Measurements from ENCODE around the gene SHOC2.

DNA sequence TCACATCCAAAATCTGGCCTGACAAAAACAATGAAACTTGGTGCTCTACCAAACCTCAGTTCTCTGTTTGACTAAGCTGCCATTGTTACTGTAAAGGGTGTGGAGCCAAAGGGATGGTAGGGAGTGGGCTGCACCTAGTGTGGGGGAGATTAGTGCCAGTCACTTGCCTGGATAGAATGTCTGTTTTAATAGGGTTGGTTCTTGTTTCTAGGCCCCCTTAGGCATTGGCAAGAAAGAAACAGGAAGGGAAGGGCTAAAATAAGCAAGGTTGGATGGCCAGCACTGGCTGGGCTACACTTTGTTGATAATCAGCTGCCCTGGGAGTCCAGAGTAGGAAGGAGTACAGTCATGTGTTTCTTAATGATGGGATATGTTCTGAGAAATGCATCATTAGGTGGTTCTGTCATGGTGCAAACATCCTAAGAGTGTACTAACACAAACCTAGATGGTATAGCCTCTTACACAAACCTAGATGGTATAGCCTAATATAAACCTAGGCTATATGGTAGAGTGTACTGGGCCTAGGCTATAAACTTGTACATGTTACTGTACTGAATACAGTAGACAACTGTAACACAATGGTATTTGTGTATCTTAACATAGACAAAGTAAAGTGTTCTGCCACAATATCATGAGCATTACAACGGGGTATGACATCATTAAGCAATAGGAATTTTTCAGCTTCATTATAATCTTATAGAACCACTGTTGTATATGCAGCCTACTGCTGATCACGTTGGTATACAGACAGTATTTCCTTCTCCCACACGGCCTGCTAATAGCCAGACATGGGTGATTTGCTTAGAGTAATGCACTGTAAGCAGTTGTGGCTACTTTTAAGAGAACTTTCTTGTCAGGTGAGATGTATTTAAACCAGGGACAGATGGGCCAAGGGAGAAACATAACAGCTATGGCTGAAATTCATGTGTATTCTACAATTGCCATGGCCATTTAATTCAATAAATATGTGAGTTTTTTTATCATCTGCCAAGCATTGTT lies 15.8 kb upstream of the SHOC2 start:
- TF ChIP-seq, protein P1, sequence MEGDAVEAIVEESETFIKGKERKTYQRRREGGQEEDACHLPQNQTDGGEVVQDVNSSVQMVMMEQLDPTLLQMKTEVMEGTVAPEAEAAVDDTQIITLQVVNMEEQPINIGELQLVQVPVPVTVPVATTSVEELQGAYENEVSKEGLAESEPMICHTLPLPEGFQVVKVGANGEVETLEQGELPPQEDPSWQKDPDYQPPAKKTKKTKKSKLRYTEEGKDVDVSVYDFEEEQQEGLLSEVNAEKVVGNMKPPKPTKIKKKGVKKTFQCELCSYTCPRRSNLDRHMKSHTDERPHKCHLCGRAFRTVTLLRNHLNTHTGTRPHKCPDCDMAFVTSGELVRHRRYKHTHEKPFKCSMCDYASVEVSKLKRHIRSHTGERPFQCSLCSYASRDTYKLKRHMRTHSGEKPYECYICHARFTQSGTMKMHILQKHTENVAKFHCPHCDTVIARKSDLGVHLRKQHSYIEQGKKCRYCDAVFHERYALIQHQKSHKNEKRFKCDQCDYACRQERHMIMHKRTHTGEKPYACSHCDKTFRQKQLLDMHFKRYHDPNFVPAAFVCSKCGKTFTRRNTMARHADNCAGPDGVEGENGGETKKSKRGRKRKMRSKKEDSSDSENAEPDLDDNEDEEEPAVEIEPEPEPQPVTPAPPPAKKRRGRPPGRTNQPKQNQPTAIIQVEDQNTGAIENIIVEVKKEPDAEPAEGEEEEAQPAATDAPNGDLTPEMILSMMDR (conservative IDR thresholded peaks at IDR 0.05), result no peak
- TF ChIP-seq ZFX (IDR thresholded peaks at IDR 0.05), result no peak
